Effector memory CD4-positive, alpha-beta T cell (primary cell): ENCODE measurements around the gene KDM6B.

Experiments used
- DNase-seq, 3 donors: peaks; one replicate each; pipeline ENCODE4 v3.0.0-alpha.2; 2020
- H3K27ac ChIP-seq: 2 replicates; pipeline ENCODE4 v1.7.0; 2013; ENCODE audit warnings: mild to moderate bottlenecking, low read length, moderate library complexity; ENCODE audit not compliant: insufficient read depth, poor library complexity, severe bottlenecking
- H3K27me3 ChIP-seq: replicated peaks from 2 replicates; pipeline ENCODE4 v1.7.0; 2013; ENCODE audit warnings: mild to moderate bottlenecking, low read length; ENCODE audit not compliant: insufficient read depth, control insufficient read depth, poor library complexity, severe bottlenecking
- H3K36me3 ChIP-seq: 2 replicates; pipeline ENCODE4 v1.7.0; 2013; ENCODE audit warnings: mild to moderate bottlenecking, low read length, moderate library complexity; ENCODE audit not compliant: control insufficient read depth, insufficient read depth
- H3K4me1 ChIP-seq: 2 replicates; pipeline ENCODE4 v1.7.0; 2013; ENCODE audit warnings: low read length, mild to moderate bottlenecking; ENCODE audit not compliant: control insufficient read depth, insufficient read depth, poor library complexity, severe bottlenecking
- H3K4me3 ChIP-seq: 2 replicates; pipeline ENCODE4 v1.7.0; 2013; ENCODE audit warnings: low read length, low read depth, mild to moderate bottlenecking; ENCODE audit not compliant: insufficient read depth, poor library complexity, severe bottlenecking
- H3K9me3 ChIP-seq: 2 replicates; pipeline ENCODE4 v1.7.0; 2013; ENCODE audit warnings: mild to moderate bottlenecking, low read length, moderate library complexity; ENCODE audit not compliant: control insufficient read depth
- total RNA-seq, 3 donors: gene quantifications; one replicate each; lab custom pipeline; 2026; lab: John Stamatoyannopoulos, UW

Gene KDM6B, protein sequence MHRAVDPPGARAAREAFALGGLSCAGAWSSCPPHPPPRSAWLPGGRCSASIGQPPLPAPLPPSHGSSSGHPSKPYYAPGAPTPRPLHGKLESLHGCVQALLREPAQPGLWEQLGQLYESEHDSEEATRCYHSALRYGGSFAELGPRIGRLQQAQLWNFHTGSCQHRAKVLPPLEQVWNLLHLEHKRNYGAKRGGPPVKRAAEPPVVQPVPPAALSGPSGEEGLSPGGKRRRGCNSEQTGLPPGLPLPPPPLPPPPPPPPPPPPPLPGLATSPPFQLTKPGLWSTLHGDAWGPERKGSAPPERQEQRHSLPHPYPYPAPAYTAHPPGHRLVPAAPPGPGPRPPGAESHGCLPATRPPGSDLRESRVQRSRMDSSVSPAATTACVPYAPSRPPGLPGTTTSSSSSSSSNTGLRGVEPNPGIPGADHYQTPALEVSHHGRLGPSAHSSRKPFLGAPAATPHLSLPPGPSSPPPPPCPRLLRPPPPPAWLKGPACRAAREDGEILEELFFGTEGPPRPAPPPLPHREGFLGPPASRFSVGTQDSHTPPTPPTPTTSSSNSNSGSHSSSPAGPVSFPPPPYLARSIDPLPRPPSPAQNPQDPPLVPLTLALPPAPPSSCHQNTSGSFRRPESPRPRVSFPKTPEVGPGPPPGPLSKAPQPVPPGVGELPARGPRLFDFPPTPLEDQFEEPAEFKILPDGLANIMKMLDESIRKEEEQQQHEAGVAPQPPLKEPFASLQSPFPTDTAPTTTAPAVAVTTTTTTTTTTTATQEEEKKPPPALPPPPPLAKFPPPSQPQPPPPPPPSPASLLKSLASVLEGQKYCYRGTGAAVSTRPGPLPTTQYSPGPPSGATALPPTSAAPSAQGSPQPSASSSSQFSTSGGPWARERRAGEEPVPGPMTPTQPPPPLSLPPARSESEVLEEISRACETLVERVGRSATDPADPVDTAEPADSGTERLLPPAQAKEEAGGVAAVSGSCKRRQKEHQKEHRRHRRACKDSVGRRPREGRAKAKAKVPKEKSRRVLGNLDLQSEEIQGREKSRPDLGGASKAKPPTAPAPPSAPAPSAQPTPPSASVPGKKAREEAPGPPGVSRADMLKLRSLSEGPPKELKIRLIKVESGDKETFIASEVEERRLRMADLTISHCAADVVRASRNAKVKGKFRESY (N-terminal part only)
- 189 to 481 (median 316) reads per million in 3 donors for total RNA-seq

DNA sequence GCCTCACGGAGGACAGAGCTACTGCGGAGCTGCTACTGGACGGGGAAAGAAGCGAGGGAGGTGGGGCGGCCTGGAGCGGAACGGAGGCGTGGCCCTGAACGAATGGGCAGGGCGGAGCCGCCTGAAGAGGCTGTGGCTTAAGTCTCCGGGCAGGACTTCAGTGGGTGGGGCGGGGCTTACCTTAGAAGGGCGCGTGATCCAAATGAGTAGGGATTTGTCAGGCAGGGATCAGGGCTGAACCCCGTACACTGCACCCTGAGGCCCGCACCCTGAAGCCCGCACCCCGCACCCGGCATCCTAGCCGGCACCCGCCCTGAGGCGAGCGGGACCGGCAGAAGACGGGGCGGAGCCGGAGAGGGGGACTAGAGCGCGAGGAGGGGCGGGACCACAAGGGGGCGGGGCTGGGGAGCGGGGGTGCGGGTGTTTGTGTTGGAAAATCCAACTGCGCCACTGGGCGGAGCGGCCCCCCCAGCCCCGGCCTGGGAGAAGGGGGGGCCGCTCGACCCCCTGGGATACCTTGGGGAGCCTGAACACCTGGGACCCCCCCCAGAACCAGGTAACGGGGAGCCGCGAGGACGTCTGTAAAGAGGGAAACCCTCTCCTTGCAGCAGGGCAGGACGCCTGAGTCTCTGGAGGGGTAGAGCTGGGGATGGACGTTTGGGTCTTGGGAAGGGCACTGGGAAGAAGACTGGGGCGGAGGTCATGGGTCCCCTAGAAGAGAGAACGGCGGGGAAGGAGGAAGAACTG lies at the start of gene KDM6B:
Gene KDM6B, plus strand, starts transcription at position 423 of the 747 bp plus-strand sequence. CDS start 11,338 bp downstream, outside the sequence.
- H3K27ac ChIP-seq = peak within 1 kb of the TSS; percentile 100
- H3K9me3 ChIP-seq = no peaks in the 10 kb centered on the region
- peaks cover 35% of the 10 kb centered on the region for H3K4me1 ChIP-seq
- peak; percentile 81 to 85 (median 85) for DNase-seq
- H3K27me3 ChIP-seq = no peaks in the 10 kb centered on the region
- H3K4me3 ChIP-seq = peak within 1 kb of the TSS; percentile 93
- no peaks in the 10 kb centered on the region for H3K36me3 ChIP-seq

DNA sequence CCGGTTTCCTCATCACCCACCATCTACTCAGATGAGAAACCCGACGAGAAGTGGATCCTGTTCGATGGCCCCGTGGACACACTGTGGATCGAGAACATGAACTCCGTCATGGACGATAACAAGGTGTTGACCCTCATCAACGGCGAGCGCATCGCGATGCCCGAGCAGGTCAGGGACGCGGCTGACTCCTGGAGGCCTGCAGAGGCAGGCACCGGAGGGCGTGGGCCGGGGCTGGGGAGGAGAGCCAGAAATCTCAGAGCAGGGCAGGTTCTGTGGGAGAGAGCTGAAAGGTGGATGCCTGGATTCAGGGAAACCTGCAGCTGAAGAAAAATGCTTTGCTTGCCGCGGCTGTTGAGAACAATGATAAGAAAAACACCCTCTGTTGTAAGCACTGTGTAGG lies 47.2 kb upstream of the KDM6B start:
- DNase-seq = no peak
- Histone ChIP-seq H3K27me3 (no peaks in the 10 kb centered on the region), H3K4me3 (no peak overlapping the region), H3K36me3 (no peaks in the 10 kb centered on the region), H3K4me1 (no peaks in the 10 kb centered on the region), H3K27ac (no peak overlapping the region), H3K9me3 (no peaks in the 10 kb centered on the region)

DNA sequence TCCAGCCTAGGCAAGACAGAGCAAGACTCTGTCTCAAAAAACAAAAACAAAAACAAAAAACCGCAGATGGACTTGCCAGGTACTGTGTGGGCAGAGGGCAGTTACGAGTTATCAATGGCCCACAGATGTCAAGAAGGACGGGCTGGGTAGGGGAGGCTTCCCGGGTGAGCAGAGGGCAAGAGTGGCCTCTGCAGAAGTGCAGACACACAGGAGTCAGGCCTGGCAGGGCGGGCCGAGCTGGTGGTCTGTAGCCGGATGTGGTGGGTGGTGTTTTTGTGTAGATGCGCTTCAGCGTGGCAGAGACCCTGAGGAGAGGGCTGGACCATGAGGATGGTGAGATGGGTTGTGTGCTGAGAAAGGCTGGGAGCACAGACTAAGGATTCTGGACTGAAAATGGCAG lies 44.9 kb upstream of the KDM6B start:
- DNase-seq = no peak
- Histone ChIP-seq H3K27ac (no peak overlapping the region), H3K4me3 (no peak overlapping the region), H3K4me1 (no peaks in the 10 kb centered on the region), H3K36me3 (no peaks in the 10 kb centered on the region), H3K27me3 (no peaks in the 10 kb centered on the region), H3K9me3 (no peaks in the 10 kb centered on the region)

DNA sequence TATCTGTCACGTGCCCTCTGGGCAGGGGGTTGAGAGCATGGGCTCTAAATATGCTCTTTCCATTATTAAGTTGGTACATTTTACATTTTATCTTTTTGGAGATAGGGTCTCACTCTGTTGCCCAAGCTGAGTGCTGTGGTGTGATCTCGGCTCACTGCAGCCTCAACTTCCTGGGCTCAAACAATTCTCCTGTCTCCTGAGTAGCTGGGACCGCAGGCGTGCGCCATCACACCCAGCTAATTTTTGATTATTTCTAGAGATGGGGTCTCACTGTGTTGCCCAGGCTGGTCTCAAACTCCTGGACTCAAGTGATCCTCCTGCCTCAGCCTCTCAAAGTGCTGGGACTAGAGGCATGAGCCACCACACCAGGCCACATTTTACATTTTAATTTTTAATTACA lies 43.9 kb upstream of the KDM6B start:
- no peaks in the 10 kb centered on the region for H3K9me3 ChIP-seq
- no peak overlapping the region for H3K27ac ChIP-seq
- H3K4me3 ChIP-seq = no peak overlapping the region
- DNase-seq = no peak
- H3K36me3 ChIP-seq = no peaks in the 10 kb centered on the region
- no peaks in the 10 kb centered on the region for H3K4me1 ChIP-seq
- H3K27me3 ChIP-seq = no peaks in the 10 kb centered on the region

DNA sequence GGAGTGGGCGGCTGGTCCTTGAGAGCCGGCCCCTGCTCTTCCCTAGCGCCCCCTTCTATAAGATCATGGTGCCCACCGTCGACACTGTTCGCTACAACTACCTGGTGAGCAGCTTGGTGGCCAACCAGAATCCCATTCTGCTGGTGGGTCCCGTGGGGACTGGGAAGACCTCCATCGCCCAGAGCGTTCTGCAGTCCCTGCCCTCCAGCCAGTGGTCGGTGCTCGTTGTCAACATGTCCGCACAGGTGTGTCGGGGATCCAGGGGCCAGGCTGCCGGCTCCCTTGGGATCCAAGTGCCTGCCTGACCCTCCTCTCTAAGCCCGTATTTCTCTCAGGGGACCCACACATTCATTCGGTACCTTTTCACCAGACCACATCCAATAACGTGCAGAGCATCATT lies 41.4 kb upstream of the KDM6B start:
- H3K36me3 ChIP-seq = no peaks in the 10 kb centered on the region
- H3K27me3 ChIP-seq = no peaks in the 10 kb centered on the region
- no peak for DNase-seq

DNA sequence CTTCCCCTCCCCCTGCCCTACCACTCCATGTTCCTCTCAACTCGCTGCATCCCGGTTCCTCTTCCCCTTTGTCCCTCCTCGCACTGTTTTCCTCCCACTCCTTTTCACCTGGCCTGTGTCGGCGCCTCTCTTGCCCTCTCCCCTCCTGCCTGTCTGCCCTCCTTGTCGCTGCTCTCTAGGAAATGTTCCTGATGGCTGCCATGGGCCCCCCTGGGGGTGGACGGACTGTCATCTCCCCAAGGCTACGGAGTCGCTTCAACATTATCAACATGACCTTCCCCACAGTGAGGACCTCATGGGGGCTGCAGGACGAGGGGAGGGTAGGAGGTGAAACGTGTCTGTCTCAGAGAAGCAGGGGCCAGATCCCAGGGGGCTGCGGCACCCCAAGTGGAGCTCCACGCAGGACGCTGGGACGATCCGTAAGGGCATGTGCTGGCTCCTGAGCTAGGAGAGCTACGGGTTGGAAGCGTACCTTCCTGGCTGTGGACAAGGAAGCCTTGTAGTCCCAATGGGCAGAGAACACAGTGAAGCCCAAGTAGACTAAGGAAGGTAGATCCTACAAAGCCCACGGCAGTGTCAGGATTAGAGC lies 39.8 kb upstream of the KDM6B start:
- no peaks in the 10 kb centered on the region for H3K4me1 ChIP-seq
- H3K4me3 ChIP-seq = no peak overlapping the region
- no peaks in the 10 kb centered on the region for H3K27me3 ChIP-seq
- no peak overlapping the region for H3K27ac ChIP-seq
- no peak for DNase-seq
- no peaks in the 10 kb centered on the region for H3K9me3 ChIP-seq
- H3K36me3 ChIP-seq = no peaks in the 10 kb centered on the region

More for the DNA sequence above, 41.4 kb upstream of the KDM6B start:
- H3K4me1 ChIP-seq = no peaks in the 10 kb centered on the region
- H3K27ac ChIP-seq = no peak overlapping the region
- no peak overlapping the region for H3K4me3 ChIP-seq
- no peaks in the 10 kb centered on the region for H3K9me3 ChIP-seq

DNA sequence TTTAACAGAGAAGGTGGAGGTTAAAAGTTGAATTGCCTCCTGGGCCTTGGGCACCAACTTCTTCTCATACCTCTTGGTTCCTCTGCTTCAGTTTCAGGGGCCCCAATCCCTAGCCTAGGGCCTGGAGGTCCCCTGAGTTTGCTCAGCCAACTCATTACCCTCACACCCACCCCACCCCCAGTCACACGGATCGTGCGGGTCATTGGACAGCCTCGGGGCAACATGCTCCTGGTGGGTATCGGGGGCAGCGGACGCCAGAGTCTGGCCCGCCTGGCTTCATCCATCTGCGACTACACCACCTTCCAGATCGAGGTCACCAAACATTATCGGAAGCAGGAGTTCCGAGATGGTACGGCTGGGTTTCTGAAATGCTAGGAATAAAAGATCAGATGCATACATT lies 36.0 kb upstream of the KDM6B start:
- no peaks in the 10 kb centered on the region for H3K36me3 ChIP-seq
- H3K4me3 ChIP-seq = no peak overlapping the region
- no peaks in the 10 kb centered on the region for H3K4me1 ChIP-seq
- H3K27me3 ChIP-seq = no peaks in the 10 kb centered on the region
- no peak overlapping the region for H3K27ac ChIP-seq
- no peaks in the 10 kb centered on the region for H3K9me3 ChIP-seq
- DNase-seq = no peak

DNA sequence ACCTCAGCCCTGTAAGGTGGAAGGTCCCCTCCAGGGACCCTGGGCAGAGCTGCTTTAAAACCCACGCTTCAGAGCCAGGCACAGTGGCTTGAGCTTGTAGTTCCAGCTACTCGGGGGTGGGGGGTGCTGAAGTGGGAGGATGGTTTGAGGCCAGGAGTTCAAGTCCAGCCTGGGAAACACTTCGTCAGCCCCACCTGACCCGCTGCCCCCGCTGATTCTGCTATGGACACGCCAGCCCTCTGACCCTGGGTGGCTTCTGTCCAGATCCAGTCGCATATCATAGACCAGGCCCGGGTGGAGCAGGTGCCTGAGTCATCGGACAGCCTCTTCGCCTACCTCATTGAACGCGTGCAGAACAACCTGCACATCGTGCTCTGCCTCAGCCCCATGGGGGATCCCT lies 35.2 kb upstream of the KDM6B start:
- no peaks in the 10 kb centered on the region for H3K9me3 ChIP-seq
- no peak overlapping the region for H3K27ac ChIP-seq
- DNase-seq = no peak
- no peaks in the 10 kb centered on the region for H3K27me3 ChIP-seq
- H3K36me3 ChIP-seq = no peaks in the 10 kb centered on the region
- H3K4me1 ChIP-seq = no peaks in the 10 kb centered on the region
- H3K4me3 ChIP-seq = no peak overlapping the region

DNA sequence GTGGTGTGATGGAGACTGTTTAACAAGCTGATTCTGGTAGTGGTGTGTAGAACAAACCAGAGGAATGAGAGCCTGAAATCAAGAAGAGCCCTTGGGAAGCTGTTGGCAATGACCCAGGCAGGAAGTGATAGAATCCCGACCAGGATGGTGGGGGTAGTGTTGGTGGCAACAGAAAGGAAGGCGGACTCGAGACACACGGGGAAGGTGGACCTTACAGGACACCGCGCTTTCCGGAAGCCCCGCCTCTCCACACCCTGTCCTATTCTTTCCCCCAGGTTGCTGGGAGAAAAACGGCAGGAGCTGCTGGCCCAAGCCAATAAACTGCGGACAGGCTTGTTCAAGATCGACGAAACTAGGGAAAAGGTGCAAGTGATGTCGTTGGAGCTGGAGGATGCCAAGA lies 30.0 kb upstream of the KDM6B start:
- Histone ChIP-seq H3K4me3 (no peak overlapping the region), H3K36me3 (no peaks in the 10 kb centered on the region), H3K4me1 (no peaks in the 10 kb centered on the region), H3K27ac (no peak overlapping the region), H3K27me3 (no peaks in the 10 kb centered on the region), H3K9me3 (no peaks in the 10 kb centered on the region)
- no peak for DNase-seq
